SKM-1 (cell line): ENCODE data around the gene CDK11A.
A peak's percentile ranks its signal among the peaks of the same experiment; 100 is the strongest.
"Not testable (repeated sequence)": the region's sequence is repeated elsewhere in the genome, so short reads cannot be mapped to it uniquely, and the experiment has no call there.

ENCODE experiments used
- DNase-seq: peaks from one replicate; lab custom pipeline; 2025; ENCODE audit not compliant: unreplicated experiment; lab: John Stamatoyannopoulos, UW

CDK11A gene

DNA sequence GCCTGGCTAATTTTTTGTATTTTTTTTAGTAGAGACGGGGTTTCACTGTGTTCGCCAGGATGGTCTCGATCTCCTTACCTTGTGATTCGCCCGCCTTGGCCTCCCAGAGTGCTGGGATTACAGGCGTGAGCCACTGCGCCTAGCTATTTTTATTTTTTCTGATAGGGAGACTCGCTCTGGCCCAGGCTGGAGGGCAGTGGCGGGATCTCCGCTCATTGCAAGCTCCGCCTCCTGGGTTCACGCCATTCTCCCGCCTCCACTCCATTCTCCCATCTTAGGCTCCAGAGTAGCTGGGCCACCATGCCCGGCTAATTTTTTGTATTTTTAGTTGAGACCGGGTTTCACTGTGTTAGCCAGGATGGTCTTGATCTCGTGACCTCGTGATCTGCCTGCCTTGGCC, 1.9 kb upstream of the CDK11A start:
- not testable (repeated sequence) for DNase-seq

DNA sequence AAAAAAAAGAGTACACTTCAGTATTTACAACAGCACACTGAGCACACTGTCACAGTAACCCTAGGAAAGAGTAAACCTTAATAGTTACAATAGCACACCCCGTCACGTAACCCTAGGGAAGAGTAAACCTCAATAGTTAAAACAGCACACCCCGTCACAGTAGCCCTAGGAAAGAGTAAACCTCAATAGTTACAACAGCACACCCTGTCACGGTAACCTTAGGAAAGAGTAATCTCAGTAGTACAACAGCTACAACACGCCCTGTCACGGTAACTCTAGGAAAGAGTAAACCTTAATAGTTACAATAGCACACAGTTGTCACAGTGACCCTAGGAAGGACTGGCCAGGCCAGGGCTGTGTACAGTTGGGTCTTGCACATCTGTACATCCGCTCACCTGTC, 3.0 kb downstream of the CDK11A start:
- no peak for DNase-seq

DNA sequence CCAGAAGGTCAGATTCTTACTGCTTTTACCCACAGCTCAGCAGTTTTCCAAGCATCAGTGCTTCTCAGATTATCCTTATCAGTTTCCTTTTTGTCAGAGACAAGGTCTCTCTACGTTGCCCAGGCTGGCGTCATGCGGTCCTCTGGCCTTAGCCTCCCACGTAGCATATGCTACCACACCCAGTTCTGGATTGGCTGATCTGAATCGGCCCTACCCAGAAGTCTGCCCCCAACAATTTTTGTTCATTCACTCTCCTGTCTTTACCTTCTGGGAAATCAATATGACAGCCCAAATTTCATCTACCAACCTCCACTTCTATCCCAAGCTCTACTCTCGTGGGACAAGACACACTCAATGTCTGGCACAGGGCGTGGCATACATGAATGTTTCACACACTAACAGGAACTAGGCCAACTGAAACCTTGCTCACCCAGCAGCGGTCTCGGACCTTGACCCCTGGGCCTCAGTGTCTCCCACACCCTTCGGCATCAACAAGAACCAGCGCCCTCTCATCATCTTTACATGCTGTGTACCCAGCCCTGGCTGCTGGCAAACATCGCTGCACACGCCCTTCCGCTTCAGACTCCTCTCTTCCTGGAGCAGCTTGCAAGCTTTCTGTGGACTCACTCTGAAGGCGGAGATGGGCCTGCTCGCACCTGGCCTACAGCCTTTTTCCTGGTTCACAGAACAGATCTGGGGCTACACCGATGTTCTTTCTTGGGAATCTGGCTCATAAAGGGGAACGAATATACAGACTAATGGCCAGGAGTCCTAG, 8.9 kb downstream of the CDK11A start:
- not testable (repeated sequence) for DNase-seq

DNA sequence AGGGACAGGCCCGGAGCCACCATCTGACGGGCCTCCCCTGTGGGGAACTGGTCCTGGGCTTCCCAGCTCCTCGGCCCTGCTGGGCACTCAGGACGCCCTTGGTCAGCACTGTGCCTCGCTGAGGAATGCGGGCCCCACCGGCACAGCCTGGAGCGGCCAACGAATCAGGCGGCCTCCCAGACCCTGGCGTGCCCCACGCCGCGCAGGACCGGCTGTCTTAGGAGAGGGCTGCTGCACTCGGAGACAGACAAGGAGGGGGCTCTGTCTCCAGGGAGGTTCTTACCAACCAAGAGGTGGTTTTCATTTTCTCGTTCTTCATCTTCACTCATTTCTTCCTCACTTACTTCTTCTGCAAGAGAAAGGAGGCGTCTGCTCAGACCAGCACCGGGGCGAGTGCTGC, 16.3 kb downstream of the CDK11A start:
- DNase-seq: not testable (repeated sequence)

DNA sequence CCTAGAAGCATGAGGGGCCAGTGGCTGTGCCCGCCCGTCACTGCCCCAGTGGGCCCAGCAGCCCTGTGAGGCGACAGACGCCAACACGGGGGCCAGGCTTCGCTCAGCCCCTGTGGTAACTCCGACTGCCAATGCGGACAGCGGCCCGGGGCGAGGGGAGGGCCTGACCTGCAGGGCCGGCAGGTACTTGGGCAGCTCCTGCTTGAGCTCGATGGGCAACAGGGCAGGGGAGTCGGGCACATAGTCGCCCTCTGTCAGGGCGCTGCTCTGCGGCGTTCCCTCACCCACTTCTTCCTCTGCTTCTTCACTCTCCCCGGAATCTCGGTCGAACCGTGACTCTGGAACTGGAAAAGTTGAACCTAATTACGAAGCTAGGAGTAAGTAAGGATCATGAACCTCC, 16.9 kb downstream of the CDK11A start:
- not testable (repeated sequence) for DNase-seq

DNA sequence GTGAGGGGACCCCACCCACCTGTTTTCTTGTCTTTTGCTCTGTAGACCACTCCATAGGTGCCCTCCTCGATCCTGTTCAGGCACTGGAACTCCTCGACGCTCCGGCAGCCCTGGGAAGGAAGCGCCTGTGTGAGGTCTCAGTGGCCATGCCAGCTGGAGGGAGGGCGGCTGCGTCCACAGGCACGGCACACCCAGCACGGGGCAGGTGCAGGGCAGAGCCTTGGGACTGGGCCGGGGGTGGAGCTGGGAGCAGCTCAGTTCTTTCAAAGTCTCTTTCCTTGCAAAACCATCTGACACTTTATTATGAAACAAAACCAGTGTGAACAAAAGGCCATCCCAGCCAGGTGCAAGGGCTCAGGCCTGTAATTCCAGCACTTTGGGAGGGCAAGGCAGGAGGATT, 18.5 kb downstream of the CDK11A start:
- not testable (repeated sequence) for DNase-seq

DNA sequence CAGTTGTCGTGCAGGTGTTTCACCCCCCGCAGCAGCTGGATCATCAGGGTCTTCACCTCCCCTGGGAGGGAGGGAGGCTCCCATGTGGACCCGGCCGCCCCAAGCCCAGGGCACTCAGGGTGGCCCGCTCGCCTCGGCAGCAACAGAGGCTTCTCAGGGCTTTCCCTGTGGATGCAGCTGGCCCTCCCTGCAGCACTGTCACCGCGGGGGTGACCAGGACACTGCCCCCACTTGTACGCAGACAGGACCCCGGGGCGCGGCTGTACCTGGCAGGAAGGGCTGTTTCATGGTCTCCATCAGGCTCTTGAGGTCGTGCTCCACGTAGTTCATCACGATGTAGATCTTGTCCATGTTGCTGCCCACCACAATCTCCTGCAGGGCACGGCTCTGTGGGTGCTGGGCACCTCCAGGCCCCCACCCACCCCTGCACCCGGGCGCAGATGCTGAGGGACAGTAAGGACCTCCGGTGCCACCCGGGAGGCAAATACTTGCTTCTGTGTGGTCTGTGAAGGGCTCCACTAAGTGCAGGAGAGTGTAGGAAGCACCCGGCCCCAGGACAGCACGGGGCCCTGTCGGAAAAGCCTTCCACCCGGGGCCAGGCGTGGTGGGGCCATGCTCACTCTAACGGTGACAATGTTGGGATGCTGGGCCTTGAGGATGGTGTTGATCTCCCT, 19.7 kb downstream of the CDK11A start:
- not testable (repeated sequence) for DNase-seq

DNA sequence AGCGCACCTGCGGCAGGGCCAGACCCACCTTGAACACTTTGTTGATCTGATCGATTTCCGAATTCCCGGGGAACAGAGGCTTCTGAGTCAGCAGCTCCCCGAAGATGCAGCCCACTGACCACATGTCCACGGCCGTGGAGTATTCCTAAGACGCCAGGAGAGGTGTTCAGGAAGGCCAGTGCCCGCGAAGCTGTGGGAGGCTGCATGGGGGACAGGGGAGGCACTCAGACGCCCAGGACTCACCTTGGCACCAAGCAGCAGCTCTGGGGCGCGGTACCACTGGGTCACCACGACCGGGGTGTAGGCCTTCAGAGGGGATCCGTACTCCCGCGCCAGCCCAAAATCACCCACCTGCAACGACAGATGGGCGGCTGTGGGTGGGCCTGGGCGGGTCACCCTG, 20.4 kb downstream of the CDK11A start:
- no peak for DNase-seq

DNA sequence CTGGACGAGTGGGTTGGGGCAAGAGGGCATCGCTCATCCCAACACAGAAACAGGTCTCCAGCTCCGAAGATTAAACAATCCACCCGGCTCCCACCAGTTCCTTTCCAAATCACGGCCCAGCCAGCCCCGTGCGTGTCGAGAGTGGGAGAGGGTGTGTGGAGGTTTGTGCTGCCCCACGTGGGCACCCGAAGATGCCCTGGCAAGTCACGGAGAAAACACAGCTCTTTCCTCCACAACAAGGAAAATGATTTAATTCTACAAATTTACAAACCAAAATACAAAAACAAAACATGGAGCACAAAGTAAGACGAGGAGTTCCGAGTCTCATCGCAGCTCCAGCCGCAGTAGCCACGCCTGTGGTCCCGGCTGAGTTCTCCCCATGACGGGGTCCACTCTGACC, 21.7 kb downstream of the CDK11A start:
- DNase-seq: not testable (repeated sequence)

DNA sequence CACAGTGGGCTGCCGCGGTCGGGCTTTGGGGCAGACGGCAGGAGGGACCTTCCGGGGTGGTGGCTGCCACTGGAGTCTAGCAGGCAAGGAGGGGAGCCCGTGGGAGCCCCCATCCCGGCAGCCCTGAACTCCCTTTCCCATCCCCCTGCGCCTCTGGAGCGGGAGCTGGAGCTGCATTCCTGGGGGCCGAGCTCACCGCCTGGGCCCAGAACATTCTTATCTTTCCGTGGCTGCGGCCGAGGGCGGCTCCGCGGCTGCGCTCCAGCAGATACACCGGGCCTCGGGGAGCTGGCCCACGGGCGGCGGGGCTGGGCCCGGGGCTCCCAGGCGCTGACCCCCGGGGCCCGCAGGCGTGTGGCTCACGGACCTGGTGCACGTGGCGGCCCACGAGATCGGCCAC, 23.6 kb downstream of the CDK11A start:
- not testable (repeated sequence) for DNase-seq

DNA sequence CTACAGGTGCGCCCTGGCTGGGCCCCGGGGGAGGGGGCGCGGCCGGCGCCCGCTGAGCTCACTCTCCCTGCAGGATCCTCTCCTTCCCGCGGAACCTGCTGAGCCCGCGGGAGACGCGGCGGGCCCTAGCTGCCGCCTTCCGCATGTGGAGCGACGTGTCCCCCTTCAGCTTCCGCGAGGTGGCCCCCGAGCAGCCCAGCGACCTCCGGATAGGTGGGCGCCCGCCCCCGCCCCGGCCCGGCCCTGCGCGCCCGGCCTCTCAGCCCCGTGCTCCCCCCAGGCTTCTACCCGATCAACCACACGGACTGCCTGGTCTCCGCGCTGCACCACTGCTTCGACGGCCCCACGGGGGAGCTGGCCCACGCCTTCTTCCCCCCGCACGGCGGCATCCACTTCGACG, 24.1 kb downstream of the CDK11A start:
- not testable (repeated sequence) for DNase-seq

DNA sequence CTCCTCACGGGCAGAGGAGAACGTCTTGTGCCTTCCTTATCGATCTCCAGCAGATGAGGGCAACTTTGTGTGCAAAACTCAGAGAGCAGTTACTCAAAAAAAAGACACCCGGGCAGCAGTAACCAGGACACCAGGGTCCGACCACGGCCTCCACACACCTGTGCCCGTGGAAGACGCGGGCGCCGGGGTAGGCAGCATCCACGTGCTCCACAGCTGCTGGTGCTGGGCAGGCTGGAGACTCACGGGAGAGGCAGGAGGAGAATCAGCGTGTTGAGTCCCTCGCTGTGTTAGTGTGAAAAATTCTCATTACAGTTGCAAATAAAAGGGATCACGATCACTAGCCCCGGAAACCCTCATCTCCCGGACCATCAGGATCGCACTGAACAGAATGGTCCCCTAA, 25.1 kb downstream of the CDK11A start:
- not testable (repeated sequence) for DNase-seq

DNA sequence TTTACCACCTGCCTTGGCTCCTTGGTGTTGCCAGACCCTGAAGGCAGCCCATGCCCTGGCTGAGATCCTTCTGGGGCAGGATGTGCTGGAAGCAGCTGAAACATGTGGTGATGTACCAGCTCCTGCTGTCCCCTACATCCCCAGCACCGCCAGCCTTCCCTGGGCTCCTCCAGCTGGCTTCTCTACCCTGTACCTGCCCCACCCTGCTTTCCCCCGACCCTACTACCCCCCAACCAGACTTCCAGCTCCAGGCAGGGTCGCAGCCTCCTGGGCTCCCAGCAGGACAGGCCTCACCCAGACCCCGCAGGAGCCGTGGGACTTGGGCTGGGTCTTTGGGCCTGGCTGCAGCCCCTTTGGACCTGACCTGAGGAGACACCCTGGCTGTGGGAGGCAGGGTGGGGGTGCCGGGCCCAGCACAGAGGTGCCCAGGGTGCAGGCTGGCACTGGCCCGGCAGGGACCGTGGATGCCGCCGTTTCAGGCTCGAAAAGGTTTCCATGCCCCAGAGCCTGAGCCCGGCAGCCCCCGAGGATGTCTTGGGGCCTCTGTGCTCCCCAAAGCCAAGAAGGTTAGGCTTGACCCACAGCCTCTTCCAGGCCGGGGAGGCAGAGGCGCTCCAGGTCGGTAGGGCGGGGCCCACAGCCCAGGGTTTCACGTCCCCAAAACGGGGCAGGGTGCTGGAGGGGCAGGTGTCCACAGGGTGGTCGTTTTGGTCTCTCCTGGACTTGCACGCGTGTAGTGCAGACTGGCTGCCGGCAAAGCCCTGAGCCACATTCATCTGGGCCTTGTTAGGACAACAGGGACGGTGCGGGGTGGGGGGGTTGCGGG, 26.6 kb downstream of the CDK11A start:
- not testable (repeated sequence) for DNase-seq

DNA sequence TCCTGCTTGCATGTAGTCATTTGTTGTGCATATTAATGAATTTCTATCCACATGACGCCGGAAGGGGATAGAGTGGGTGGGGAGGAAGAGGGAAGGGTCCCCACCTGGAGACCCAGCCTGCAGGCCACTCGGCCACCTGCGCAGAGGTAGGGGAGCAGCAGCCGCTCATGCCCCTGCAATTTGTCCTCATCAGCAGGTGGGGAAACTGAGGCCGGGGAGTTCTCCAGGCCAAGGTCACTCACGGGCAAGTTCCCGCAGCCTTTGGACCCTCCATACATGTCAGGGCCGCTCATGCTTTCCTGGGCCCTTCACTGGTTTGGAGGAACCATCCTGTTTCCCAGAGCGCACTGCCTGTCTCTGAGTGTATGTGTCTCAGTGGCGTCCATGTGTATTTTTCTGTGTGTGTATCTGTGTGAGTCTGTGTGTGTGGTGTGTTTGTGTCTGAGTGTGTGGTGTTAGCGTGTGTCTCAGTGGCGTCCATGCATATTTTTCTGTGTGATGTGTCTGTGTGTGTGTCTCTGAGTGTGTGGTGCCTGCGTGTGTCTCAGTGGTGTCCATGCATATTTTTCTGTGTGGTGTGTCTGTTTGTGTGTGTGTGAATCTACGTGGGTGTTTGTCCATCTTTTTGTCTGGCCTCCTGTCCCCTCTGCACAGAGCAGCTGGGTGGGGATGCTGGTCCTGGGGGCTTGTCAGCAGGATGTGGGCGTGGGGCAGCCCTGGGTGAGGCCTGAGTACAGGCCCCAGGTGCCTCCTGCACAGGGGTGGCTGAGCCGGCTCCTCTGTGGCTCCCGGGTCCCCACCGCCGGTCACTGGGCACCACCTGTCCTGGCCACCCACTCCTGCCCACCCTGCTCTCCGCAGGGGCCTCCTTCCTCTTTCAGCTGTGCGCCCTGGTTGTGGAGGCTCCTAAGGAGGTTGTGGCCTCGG, 27.5 kb downstream of the CDK11A start:
- DNase-seq: not testable (repeated sequence)

DNA sequence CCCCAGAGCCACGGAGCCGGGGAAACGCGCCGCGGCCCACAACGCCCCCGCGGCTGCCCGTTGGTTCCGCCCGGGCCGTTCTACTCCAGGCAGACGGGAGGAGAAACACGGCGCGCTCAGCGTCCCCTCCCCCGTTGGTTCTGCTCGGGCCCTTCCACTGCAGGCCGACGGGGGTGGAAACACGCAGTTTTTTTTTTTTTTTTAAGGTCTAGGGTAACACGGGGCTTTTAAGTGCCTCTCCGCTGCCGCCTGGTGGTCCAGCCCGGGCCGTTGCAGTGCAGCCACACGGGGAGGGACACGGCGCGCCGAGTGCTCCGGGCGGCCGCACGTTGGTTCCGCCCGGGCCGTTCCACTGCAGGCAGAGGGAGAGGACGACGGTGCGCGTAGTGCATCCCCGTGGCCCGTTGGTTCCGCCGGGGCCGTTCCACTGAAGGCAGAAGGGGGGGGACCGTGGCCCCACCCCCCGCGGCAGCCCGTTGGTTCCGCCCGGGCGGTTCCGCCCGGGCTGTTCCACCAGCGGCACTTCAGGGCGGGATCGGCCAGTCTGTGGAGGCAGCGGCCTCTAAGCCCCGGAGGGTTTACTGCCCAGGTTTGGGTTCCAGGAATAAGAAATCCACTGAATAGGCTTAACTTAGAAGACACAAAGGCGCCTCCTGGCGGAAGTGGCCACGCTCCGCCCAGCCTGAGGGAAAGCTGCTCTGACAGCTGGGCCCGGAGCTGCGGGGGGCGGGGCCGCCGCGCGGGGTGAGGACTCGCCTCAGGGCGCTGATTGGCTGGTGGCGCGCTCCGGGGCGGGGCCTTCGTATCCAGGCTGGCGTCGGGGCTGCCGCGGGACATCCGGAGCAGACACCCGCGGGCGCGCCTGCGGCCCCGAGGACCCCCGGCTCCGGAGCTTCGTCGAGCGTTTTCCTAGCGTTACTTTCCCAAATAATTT, 31.2 kb downstream of the CDK11A start, which contains the start of gene SLC35E2B:
Gene SLC35E2B (minus strand): TSS at position 82 of the 934 bp plus-strand sequence. CDS start 16,096 bp downstream, outside the sequence.
- DNase-seq: peak; percentile 56

DNA sequence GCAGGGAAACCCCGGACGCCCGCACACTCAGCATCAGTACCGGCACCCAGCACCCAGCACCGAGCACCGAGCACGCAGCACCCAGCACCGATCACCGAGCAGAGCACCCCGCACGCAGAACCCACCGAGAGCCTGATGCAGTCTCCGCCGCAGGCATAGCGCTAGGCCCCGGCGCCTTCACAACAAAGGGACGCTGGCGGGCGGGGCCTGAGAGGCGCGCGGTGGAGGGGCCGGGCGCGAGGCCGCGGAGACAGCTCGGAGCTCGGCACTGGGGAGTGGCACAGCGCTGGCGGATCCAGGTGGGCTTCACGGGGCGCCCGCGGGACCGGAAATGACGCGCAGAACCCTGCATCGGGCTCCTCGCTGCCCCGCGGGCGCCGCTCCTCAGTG, 31.8 kb downstream of the CDK11A start:
- not testable (repeated sequence) for DNase-seq

DNA sequence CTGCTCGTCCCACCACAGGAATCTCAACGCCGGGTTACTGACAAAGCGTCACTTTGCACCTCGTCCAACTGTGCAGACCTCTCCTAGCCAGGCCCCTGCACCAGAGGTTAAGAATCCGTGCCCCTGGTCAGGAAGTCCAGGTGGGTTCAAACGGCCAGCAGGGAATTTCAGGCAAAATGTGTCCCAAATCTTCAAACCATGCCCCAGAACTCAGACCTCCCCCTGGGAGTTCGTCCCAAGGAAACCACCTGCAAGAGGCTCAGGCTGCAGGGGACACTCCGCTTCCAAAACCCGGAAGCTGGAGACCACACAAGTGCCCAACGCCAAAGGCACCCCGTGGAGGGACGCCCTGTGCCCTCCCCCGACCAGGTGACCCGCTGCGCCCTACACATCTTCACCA, 32.7 kb downstream of the CDK11A start:
- not testable (repeated sequence) for DNase-seq

DNA sequence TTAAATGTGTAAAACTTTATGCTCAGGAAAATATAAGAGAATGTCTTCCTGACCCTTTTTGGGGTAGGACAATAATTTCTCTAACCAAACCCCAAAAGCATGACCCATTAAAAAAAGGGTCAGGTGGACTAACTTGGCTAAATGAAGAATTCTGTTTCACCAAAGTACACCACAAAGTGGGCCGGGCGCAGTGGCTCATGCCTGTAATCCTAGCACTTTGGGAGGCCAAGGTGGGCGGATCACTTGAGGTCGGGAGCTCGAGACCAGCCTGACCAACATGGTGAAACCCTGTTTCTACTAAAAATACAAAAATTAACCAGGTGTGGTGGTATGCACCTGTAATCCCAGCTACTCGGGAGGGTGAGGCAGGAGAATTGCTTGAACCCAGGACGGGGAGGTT, 34.6 kb downstream of the CDK11A start:
- DNase-seq: not testable (repeated sequence)

DNA sequence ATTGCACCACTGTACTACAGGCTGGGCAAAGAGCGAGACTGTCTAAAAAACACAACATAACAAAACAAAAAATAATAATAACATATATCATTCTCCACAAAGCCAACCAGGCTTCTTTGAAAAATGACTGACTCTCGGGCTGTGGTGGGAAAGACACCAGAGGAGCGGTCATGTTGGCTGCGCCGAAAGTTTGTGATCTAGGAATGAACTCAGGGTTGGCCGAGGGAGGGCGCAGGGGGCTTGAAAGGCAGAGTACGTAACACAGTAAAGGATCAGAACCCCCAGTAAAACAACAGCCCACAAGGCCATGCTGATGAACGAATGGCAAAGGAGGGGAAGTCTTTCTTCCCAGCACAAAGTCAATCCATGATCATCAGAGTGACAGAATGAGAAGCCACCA, 36.3 kb downstream of the CDK11A start:
- no peak for DNase-seq
